B cell (primary cell): ENCODE results near the gene CFAP68. TPM values are rescaled to one million over a fixed set of nuclear protein-coding genes. Genes with fewer than 3 reads are reported as not detected.

ENCODE experiments used
- ATAC-seq: fragments of 200-7000 bp; cut with Tn5 transposase; one replicate; pipeline ENCODE4 v1.10.0; 2021; ENCODE audit warnings: low read depth, mild to moderate bottlenecking, moderate number of reproducible peaks, moderate library complexity
- CTCF ChIA-PET: fragments of 350-600 bp; sonication (Branson Sonifier 250); formaldehyde crosslinking; loops from one replicate; lab custom pipeline; 2021; ENCODE audit warnings: antibody characterized with exemption, inconsistent platforms; lab: Charles Lee
- POLR2A ChIA-PET: fragments of 350-600 bp; sonication (Branson Sonifier 250); formaldehyde crosslinking; loops from one replicate; lab custom pipeline; 2021; ENCODE audit warnings: antibody characterized with exemption; lab: Charles Lee
- DNase-seq: peaks from one replicate; pipeline ENCODE4 v3.0.0; 2013
- H2AFZ ChIP-seq: 2 replicates; pipeline ENCODE4 v1.6.1; 2012; ENCODE audit warnings: mild to moderate bottlenecking, low read depth, low read length; ENCODE audit not compliant: insufficient read depth, poor library complexity, severe bottlenecking
- H3K27ac ChIP-seq, 2 donors: 1 replicate in 1 of 2; 2 replicates in 1 of 2; pipeline ENCODE4 v1.5.1; 2012 to 2013; ENCODE audit warnings: low read length in 2 of 2, mild to moderate bottlenecking in 2 of 2, moderate library complexity in 1 of 2
- H3K27me3 ChIP-seq, 4 experiments: fragments of 200-600 bp in 1 of 4; sonication (generic) in 1 of 4; replicated peaks in 1 of 4; 1 replicate in 2 of 4; 2 replicates in 2 of 4; pipeline versions ENCODE4 v1.6.1 to v1.7.0; 2013 to 2016; ENCODE audit warnings: low read length in 3 of 4, mild to moderate bottlenecking in 2 of 4, mixed read lengths in 1 of 4, moderate library complexity in 1 of 4; ENCODE audit not compliant: insufficient read depth in 4 of 4, control insufficient read depth in 3 of 4; ENCODE audit errors: control extremely low read depth in 1 of 4
- H3K36me3 ChIP-seq, 2 experiments: replicated peaks in 1 of 2; 1 replicate in 1 of 2; 2 replicates in 1 of 2; pipeline versions ENCODE4 v1.6.1 to v1.7.1; 2013; ENCODE audit warnings: low read length in 1 of 2; ENCODE audit not compliant: insufficient read depth in 2 of 2, control insufficient read depth in 1 of 2; ENCODE audit errors: control extremely low read depth in 1 of 2, extremely low read depth in 1 of 2
- H3K4me1 ChIP-seq, 2 donors: fragments of 200-600 bp in 1 of 2; sonication (generic) in 1 of 2; 1 replicate in 1 of 2; 2 replicates in 1 of 2; pipeline versions ENCODE4 v1.5.1 to v1.6.1; 2013 to 2017; ENCODE audit warnings: low read length in 2 of 2; ENCODE audit not compliant: control insufficient read depth in 2 of 2, insufficient read depth in 2 of 2
- H3K4me2 ChIP-seq: replicated peaks from 2 replicates; pipeline ENCODE3; 2012; ENCODE audit warnings: mild to moderate bottlenecking, low read depth, low read length; ENCODE audit not compliant: poor library complexity, severe bottlenecking
- H3K4me3 ChIP-seq, 5 experiments: fragments of 200-600 bp in 1 of 5; sonication (generic) in 1 of 5; 1 replicate in 3 of 5; 2 replicates in 2 of 5; pipeline versions ENCODE4 v1.5.1 to v1.7.0; 2011 to 2016; ENCODE audit warnings: low read length in 4 of 5, mild to moderate bottlenecking in 4 of 5, low read depth in 2 of 5, control low read depth in 1 of 5, moderate library complexity in 1 of 5; ENCODE audit not compliant: insufficient read depth in 1 of 5; ENCODE audit errors: control extremely low read depth in 1 of 5, extremely low read depth in 1 of 5
- H3K79me2 ChIP-seq: fragments of 200-600 bp; sonication (generic); one replicate; pipeline ENCODE4 v1.6.0; 2016; ENCODE audit warnings: low read length; ENCODE audit not compliant: control insufficient read depth, insufficient read depth
- H3K9ac ChIP-seq: fragments of 200-600 bp; sonication (generic); 2 replicates; pipeline ENCODE4 v1.6.1; 2017; ENCODE audit warnings: mild to moderate bottlenecking, low read length, moderate library complexity
- H3K9me3 ChIP-seq, 3 donors: one replicate each; pipeline versions ENCODE4 v1.6.1 to v1.7.1; 2013; ENCODE audit warnings: low read length in 2 of 3; ENCODE audit not compliant: control insufficient read depth in 2 of 3, insufficient read depth in 1 of 3; ENCODE audit errors: control extremely low read depth in 1 of 3
- H4K20me1 ChIP-seq: 2 replicates; pipeline ENCODE4 v1.6.0; 2012; ENCODE audit warnings: mild to moderate bottlenecking, low read length; ENCODE audit not compliant: insufficient read depth, control insufficient read depth, poor library complexity, severe bottlenecking
- H3K27ac Mint-ChIP-seq: one replicate; pipeline ENCODE4 v1.8.0; 2021; ENCODE audit warnings: mixed read lengths
- H3K27me3 Mint-ChIP-seq: one replicate; pipeline ENCODE4 v1.8.0; 2021; ENCODE audit warnings: mixed read lengths
- H3K4me1 Mint-ChIP-seq: one replicate; pipeline ENCODE4 v1.8.0; 2021; ENCODE audit warnings: mixed read lengths
- H3K4me3 Mint-ChIP-seq: one replicate; pipeline ENCODE4 v1.8.0; 2021; ENCODE audit warnings: mixed read lengths
- H3K9me3 Mint-ChIP-seq: one replicate; pipeline ENCODE4 v1.8.0; 2022; ENCODE audit warnings: mixed read lengths; ENCODE audit not compliant: insufficient read depth
- CTCF ChIP-seq: fragments of 200-600 bp; IDR thresholded peaks from one replicate; pipeline ENCODE4 v1.8.0; 2022; ENCODE audit warnings: antibody characterized with exemption, mild to moderate bottlenecking
- EZH2 ChIP-seq: IDR thresholded peaks from 2 replicates; pipeline ENCODE4 v1.6.1; 2012; ENCODE audit warnings: borderline replicate concordance, low read depth, mild to moderate bottlenecking, moderate library complexity, low read length; ENCODE audit not compliant: insufficient read depth, poor library complexity, severe bottlenecking
- WGBS: methylation state at CpG from one replicate; pipeline ENCODE4 v1.1.5; 2013; ENCODE audit warnings: missing lambda C conversion rate; ENCODE audit not compliant: insufficient coverage; 5-methylcytosine and 5-hydroxymethylcytosine counted together
- intact Hi-C: fragments of 100-400 bp; cut with micrococcal nuclease; formaldehyde crosslinking; loops from one replicate; pipeline ENCODE4 v1.10.0; 2022
- polyA plus RNA-seq: library from polyadenylated mRNA; depleted of rRNA; stranded (reverse); fragments of >200 nt; gene quantifications from 2 replicates; pipeline ENCODE4 v1.2.3, GENCODE V29; 2012
- total RNA-seq, 2 donors: library from RNA; stranded (reverse); fragments of 120-200 nt in 1 of 2; gene quantifications; 1 replicate in 1 of 2; 2 replicates in 1 of 2; pipeline versions ENCODE4 v1.2.3 to v1.2.4, GENCODE V29; 2013 to 2022

Gene CFAP68
- total and polyA plus RNA-seq, 2 donors (not counting 1 experiment from before 2014, with no cell fraction given) = 8.2 to 13.3 TPM

GRCh38 chr11:111886032-111886431, 6.7 kb downstream of the CFAP68 start:
- H3K27me3 ChIP-seq = no peaks in the 10 kb centered on the region
- H3K36me3 ChIP-seq = no peaks in the 10 kb centered on the region
- no peak overlapping the region for H3K9ac ChIP-seq
- H3K4me3 Mint-ChIP-seq = no peak overlapping the region
- H3K4me2 ChIP-seq = no peak overlapping the region
- H4K20me1 ChIP-seq = no peaks in the 10 kb centered on the region
- no peaks in the 10 kb centered on the region for H3K27me3 Mint-ChIP-seq
- ChIA-PET POLR2A (interaction anchor here (0.6 to 1.1 kb wide), 2 partner anchors 52 to 729 kb away, joined by 3 to 4 read pairs; partner anchors contain the start of gene DIXDC1), CTCF (no interaction called here)
- H3K9me3 Mint-ChIP-seq = no peaks in the 10 kb centered on the region
- ATAC-seq = no peak
- H3K27ac ChIP-seq = no peak overlapping the region
- TF ChIP-seq CTCF = no peak
- no peaks in the 10 kb centered on the region for H3K4me1 ChIP-seq
- no peak overlapping the region for H2AFZ ChIP-seq
- H3K9me3 ChIP-seq = no peaks in the 10 kb centered on the region
- no peaks in the 10 kb centered on the region for H3K4me1 Mint-ChIP-seq
- H3K27ac Mint-ChIP-seq = no peak overlapping the region
- no peak for DNase-seq
- H3K4me3 ChIP-seq = no peak overlapping the region
- intact Hi-C loops = no loop called here
- no peaks in the 10 kb centered on the region for H3K79me2 ChIP-seq
- no CpG with 5 or more reads among the region's 4 CpGs for WGBS

GRCh38 chr11:111886844-111887243, 7.5 kb downstream of the CFAP68 start:
- Mint-ChIP-seq H3K9me3 (no peaks in the 10 kb centered on the region), H3K27ac (no peak overlapping the region), H3K4me1 (no peaks in the 10 kb centered on the region), H3K27me3 (no peaks in the 10 kb centered on the region), H3K4me3 (no peak overlapping the region)
- Histone ChIP-seq H3K27ac (no peak overlapping the region), H3K27me3 (no peaks in the 10 kb centered on the region), H3K9ac (no peak overlapping the region), H2AFZ (no peak overlapping the region), H3K79me2 (no peaks in the 10 kb centered on the region), H3K36me3 (no peaks in the 10 kb centered on the region), H3K4me2 (no peak overlapping the region), H3K4me1 (no peaks in the 10 kb centered on the region), H3K4me3 (no peak overlapping the region), H4K20me1 (no peaks in the 10 kb centered on the region), H3K9me3 (no peaks in the 10 kb centered on the region)
- ChIA-PET POLR2A (interaction anchor here (1.1 kb wide), 1 partner anchor 51 kb away, joined by 3 read pairs; the partner anchor contains the start of gene DIXDC1), CTCF (interaction anchor here (1.2 kb wide), 1 partner anchor 13 kb away, joined by 3 read pairs; no protein-coding TSS in a partner anchor)
- intact Hi-C loops = no loop called here
- WGBS = no CpG with 5 or more reads among the region's 2 CpGs
- TF ChIP-seq EZH2 = no peak
- TF ChIP-seq CTCF = no peak
- DNase-seq (no peak), ATAC-seq (no peak)
